HEK293T (cell line): ENCODE results near the gene DSCAM.

Experiments used
- BHLHE40 ChIP-seq: fragments of 450-650 bp; IDR thresholded peaks from 2 replicates; pipeline ENCODE4 v1.6.1; 2016; ENCODE audit warnings: mild to moderate bottlenecking, moderate library complexity, borderline replicate concordance
- FOXM1 ChIP-seq: fragments of 450-650 bp; IDR thresholded peaks from 2 replicates; pipeline ENCODE4 v1.6.1; 2017; ENCODE audit warnings: mild to moderate bottlenecking, borderline replicate concordance
- HDGF ChIP-seq: fragments of 450-650 bp; IDR thresholded peaks from 2 replicates; pipeline ENCODE4 v1.6.1; 2017; ENCODE audit warnings: antibody characterized with exemption, borderline replicate concordance
- SP1 ChIP-seq: fragments of 450-650 bp; IDR thresholded peaks from 2 replicates; pipeline ENCODE4 v1.6.1; 2017

DNA sequence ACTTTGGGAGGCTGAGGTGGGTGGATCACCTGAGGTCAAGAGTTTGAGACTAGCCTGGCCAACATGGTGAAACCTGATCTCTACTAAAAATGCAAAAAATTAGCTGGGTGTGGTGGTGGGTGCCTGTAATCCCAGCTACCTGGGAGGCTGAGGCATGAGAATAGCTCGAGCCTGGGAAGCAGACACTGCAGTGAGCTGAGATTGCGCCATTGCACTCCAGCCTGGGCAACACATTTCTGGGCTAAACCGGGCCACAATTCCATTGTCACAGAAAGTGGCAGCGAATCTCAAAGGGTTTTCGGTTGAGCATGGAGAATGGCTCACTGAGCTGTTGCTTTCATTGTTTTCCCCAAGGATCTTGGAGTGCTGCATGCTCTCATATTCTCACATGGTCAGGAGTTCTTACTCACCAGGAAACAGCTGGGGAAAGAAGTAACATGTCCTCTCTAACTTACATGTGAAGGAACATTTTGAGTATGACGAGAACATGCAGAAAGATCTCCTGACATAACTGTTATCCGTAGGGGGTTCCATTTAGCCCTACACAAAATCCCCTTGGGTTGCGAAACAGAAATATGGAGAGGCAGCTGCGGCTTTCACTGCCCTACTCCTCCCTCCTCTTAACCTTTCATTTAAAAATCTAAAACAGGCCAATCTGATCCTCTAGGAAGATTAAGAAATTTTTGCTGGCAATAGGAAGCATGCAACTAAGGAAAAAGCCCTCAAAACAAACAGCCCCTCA is 638.6 kb downstream of the DSCAM start:
- TF ChIP-seq SP1 (no peak), HDGF (no peak), BHLHE40 (no peak), FOXM1 (no peak)
